OCI-M1 (cell line): ENCODE results near the gene ZCCHC8.

Source experiments
- DNase-seq: peaks from one replicate; lab custom pipeline; 2025; lab: John Stamatoyannopoulos, UW

ZCCHC8 gene

DNA sequence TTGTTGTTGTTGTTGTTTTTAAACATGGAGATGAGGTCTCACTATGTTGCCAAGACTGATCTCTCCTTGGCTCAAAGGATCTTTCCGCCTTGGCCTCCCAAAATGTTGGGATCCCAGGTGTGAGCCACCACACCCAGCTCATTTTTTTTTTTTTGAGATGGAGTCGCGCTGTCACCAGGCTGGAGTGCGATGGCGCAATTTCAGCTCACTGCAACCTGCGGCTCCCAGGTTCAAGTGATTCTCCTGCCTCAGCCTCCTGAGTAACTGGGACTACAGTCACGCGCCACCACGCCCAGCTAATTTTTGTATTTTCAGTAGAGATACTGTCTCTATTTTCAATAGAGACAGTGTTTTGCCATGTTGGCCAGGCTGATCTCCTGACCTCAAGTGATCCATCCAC lies 73.3 kb downstream of the ZCCHC8 start:
- no peak for DNase-seq

DNA sequence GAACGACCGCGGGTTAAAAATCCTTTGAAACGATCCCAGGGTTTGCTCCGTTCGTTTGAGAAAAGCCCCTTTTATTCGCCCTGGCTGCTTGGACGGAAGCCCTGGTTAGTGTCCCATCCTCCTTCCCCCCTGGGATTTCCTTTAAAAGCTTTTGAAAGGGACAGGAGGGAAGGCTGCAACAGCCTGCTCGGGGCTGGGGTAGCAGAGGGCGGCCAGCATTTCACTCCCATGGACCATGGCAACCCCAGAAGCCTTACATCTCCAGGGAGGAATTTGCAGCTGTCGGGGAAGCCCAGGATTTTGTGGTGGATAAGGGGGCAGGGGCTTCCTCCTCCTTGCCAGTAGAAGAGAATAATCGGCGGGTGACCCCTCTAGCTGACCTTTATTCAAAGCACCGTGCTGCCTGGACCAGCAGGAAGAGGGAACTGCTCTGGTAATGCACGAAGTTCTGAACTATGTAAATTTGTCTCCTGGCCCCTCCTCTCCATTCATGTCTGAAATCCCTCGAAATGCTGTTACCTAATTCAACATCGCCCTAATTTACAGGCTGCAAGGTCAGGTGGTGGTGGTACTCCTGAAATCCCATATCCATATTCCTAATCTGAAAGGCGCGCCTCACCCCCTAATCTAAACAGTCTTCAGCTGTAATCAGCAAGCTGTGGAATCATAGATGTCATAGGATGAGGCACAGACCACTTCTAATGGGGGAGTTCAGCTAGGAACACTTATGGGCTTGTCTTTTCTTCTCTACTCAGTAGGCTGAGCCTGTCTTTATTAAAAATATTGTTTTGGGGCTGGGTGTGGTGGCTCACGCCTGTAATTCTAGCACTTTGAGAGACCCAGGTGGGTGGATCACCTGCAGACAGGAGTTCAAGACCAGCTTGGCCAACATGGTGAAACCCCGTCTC lies 77.2 kb downstream of the ZCCHC8 start:
- DNase-seq, result peak; percentile 72

DNA sequence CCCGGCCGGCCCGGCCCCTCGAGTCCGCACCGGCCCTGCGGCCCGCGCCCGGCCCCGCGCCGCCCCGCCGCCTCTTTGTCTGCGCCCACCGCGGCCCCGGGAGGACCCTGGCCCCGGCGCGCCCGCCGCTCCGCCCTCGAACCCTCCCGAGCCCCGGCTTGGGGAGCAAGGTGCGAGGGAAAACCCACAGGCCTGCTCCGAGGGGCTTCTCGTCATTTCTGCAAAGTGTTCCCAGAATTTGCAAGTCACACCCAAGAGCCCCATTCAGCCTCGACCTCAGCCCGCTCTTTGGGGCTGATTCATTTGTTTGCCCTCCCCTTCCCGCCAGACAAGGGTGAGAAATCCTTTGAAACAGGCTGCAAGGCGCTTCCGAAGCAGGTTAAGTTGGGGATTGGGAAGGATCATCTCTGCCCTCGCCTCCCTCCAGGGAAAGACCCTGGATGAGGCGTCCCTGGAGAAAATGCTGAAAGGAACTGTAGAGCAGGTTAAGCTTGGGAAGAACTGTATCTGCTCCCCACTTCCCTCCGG lies 77.9 kb downstream of the ZCCHC8 start:
- peak; percentile 59 for DNase-seq

- DNase-seq, result peak; percentile 76
Measured at GRCh38 chr12:122421821-122422729, 78.7 kb downstream of the ZCCHC8 start, which contains the start of gene CLIP1. Gene CLIP1 (minus strand): TSS chr12:122422669. CDS start chr12:122380452, 42,217 bp downstream.
